Fibroblast of upper back skin (primary cell): ENCODE results near the gene PCDH9.
A peak's percentile ranks its signal among the peaks of the same experiment; 100 is the strongest.

ENCODE experiments used
- DNase-seq: peaks from one replicate; pipeline ENCODE4 v3.0.0-alpha.2; 2013

PCDH9 gene

GRCh38 chr13:67158903-67159302, 71.2 kb downstream of the PCDH9 start:
- no peak for DNase-seq

DNA sequence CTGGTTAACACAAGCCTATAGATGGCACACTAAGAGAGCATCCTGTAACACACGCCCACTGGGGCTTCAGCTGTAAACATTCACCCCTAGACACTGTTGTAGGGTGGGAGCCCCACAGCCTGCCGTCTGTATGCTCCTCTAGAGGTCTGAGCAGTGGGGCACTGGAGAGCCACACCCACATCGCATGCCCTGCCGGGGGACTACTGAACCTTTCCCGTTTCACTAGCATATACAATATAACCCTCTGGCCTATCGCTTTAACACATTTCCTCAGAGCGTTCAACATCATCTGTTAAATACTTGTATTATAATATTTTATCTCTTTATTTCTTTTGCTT, 73.4 kb downstream of the PCDH9 start:
- no peak for DNase-seq

- DNase-seq: no peak
These were observed 74.0 kb downstream of the PCDH9 start for GRCh38 chr13:67155898-67156722.

- DNase-seq: no peak
These were observed 78.1 kb downstream of the PCDH9 start for GRCh38 chr13:67152085-67152484.

DNA sequence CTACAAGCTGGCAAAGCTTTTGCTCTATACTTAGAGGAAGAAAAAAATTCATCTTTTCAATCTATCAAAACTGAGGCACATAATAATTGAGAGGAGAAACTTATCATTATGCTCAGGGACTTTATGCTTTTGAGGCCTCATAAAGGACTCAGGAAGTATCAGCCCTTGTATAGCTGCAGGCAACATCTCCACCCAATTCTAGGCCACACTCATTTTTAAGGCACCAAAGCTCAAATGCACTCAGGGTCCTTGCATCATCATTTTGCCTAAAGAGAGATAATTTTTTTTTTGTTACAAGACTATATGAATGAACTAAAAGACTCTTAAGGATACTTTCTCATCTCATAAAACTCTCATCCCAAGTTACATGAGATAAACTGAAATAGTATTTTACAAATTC, 78.5 kb downstream of the PCDH9 start:
- DNase-seq: no peak

DNA sequence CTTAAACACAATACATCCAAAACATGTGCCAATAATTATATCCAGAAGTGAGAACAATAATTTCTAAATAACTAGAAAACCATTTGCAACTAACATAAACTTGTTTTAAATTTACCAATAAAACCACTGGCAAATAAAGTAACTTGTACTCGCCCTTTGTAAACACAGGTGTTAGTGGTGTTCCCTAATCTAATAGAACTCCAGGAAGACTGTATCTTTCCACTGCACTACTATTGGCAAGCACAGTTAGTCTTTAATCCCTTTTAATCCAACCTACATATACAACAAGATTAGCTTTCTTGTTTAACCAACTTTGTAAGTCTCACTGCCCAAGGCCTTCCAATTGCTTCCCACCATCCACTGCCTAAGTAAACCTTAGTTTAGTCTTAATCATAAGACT, 79.5 kb downstream of the PCDH9 start:
- no peak for DNase-seq

DNA sequence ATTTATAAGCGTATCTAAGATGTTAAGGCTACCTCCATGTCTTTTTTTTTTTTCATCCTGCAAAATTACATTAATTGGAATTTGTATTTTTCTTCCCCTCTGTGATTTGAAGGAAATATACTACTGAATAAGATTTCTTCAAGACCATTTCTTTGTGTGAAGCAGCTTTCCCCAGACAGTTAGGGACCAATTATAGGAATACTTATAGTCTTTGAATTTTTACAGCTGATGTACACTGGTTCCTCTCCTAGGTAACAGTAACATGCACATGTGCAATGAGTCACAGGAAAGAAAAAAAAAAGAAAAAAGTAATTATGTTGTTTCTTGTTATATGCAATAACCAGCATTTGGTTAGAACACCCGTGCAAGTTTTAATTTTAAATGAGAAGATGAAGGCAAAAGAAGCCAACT, 82.0 kb downstream of the PCDH9 start:
- peak; percentile 58 for DNase-seq

DNA sequence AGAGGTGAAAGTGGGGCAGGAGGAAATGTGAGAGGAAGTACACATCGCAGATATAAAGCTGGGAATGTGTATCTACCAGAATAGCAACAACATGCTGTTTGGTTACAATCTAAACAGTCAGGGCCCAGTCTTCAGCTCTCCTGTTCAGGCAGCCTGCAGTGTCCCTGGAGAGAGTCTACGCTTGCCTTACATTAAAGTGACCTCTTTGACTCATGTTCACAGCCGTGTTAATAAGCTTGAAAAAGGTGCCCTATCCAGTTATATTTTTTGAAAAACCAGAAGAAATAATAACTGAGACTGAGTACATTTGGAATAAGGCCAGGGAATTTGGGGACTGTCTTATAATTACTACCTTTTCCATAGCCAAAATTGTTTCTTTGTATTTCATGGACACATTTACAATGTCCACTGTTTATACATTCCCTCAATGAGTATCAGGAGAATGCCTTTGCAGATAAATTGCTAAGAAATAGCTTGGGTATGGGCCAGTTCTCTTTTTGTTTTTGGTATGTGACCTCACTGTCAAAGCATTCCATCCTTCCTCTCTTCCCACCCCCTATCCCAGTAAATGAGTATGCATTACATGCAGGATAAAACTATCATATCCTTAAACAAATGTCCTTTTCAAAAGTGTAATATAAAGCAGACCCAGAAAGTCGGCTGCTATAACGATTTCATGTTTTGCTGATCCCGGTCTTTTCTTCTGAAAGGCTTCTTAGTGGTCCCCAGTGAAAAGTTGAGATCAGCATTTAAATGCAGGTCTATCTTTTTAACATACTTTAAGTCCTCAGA, 82.6 kb downstream of the PCDH9 start:
- DNase-seq: peak; percentile 88

GRCh38 chr13:67146523-67147130, 83.5 kb downstream of the PCDH9 start:
- DNase-seq: no peak

GRCh38 chr13:67145950-67146349, 84.2 kb downstream of the PCDH9 start:
- DNase-seq: no peak

DNA sequence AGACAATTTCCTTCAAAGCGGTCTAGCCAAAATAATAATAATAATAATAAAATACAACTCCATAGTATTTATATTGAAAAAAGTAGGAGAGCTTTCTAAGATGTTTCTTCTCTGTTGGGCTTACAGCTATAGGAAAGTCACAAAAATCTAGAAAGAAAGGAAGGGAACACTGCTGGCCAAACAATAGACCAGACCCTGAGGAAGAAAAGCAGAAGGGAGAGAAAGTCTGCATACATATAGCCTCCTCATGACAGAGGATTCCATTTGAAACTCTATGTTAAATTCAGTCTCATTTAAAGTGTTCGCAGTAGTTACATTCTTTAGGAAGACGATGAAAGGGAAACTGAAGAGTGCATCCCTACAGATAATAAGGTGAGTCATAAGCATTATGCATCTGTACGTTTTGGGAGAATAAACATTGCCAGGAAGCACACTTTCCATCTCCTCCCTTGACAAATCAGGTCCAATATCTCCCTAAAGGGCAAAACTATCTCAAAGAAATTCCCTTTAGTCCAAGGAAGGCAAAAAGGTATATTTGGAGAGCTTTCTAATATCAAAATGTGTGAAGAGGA, 86.5 kb downstream of the PCDH9 start:
- no peak for DNase-seq

- no peak for DNase-seq
These were observed 90.1 kb downstream of the PCDH9 start for GRCh38 chr13:67140006-67140405.

- no peak for DNase-seq
These were observed 90.6 kb downstream of the PCDH9 start for GRCh38 chr13:67139551-67139950.

- DNase-seq: no peak
These were observed 91.2 kb downstream of the PCDH9 start for GRCh38 chr13:67138970-67139369.

DNA sequence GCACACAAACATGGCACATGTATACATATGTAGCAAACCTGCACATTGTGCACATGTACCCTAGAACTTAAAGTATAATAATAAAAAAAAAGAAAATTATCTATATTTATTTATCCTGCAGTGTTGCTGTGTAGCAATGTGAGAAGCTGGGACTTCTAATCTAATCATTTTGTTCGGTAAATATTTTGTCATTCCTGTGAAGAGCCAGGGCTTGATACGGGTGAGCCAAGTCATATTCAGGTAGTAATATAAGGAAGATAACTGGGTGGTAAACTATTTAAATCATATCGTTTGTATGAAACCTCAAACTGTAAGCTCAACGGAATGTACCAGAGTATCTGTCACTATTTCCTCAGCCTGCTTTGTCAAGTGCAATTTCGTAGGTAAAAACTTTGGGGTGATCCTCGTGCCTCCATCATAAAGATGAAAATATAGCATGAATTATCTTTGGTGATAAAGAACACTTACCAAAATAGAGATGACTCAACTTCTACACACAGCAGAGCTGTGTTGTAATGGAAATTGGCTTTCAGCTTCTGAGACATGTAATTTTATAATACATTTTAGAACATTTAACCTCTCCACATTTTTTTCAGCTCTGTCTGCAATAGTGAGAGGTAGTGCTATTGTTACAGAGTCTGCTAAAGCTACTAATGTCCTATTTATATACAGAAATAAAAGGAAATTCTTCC, 92.9 kb downstream of the PCDH9 start:
- DNase-seq: no peak

GRCh38 chr13:67136157-67136556, 94.0 kb downstream of the PCDH9 start:
- DNase-seq: no peak

GRCh38 chr13:67135356-67135755, 94.8 kb downstream of the PCDH9 start:
- DNase-seq: no peak

GRCh38 chr13:67134417-67135129, 95.6 kb downstream of the PCDH9 start:
- no peak for DNase-seq

GRCh38 chr13:67133476-67133875, 96.7 kb downstream of the PCDH9 start:
- DNase-seq: peak; percentile 7

- no peak for DNase-seq
These were observed 98.7 kb downstream of the PCDH9 start for GRCh38 chr13:67131393-67131792.

DNA sequence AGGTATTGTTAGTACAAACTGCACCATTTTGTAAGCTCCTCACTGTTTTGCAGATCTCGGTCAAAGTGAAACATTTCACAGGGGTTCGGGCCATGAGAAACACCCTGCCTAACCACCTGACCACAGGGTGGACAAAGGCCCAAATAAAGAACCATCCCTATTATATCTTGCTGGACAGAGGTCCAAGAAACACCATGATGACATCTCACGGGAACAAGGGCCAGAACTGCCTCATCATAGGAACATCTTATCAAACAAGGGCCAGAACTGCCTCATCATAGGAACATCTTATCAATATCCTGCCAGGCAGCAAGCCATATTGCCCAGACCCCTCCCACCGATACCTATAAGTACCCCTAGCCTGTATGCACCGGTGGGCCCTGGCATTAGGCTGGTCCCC, 99.7 kb downstream of the PCDH9 start:
- DNase-seq: no peak

GRCh38 chr13:67128136-67128535, 102.0 kb downstream of the PCDH9 start:
- DNase-seq: no peak
